ENCODE results near the gene COL18A1. TPM values are rescaled to one million over a fixed set of nuclear protein-coding genes. Genes with fewer than 3 reads are reported as not detected.

The COL18A1 gene
- total and polyA plus RNA-seq, 4 donors = 44.9 to 308 (median 232) TPM

DNA sequence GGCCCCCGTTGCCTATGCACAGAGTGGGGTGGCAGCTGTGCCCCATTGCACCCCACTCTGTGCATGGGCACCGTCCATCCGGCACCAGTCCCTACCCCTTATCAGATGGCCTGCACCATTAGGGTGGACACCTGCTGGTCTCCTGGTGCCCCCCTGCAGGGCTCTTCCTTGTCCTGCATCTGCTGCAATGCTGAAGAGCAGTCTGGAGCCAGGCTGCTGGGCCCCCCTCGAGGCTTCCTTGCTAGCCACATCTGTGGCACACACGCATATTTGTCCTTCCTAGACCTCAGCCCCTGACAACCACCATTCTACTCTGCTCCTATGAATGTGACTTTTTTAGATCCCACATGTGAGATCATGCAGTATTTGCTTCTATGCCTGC, 56.4 kb downstream of the COL18A1 start:
- 71% methylated on average over 5 of the region's 5 CpGs for WGBS
- Histone ChIP-seq H3K9ac (ENCODE audit: low read depth in 1 of 2, low read length in 2 of 2) (no peak overlapping the region), H3K27ac (ENCODE audit: low read depth in 1 of 2, low read length in 2 of 2) (peak overlapping the region; percentile 8 to 38), H3K4me3 (ENCODE audit: low read depth in 1 of 3, low read length in 3 of 3) (peak overlapping the region in 1 of 3 donors; percentile 5), H3K9me3 (ENCODE audit: control insufficient read depth in 4 of 4, low read length in 3 of 4) (no peaks in the 10 kb centered on the region), H3K36me3 (ENCODE audit: control insufficient read depth in 4 of 4, insufficient read depth in 3 of 4, low read depth in 1 of 4, low read length in 3 of 4) (peaks cover 0 to 5% (median 1%) of the 10 kb centered on the region in 4 donors), H3K4me1 (ENCODE audit: control insufficient read depth in 4 of 4, insufficient read depth in 4 of 4, low read length in 3 of 4) (peaks cover 29 to 93% (median 83%) of the 10 kb centered on the region in 4 donors), H3K27me3 (ENCODE audit: control insufficient read depth in 4 of 4, insufficient read depth in 4 of 4, low read length in 3 of 4) (no peaks in the 10 kb centered on the region)
- DNase-seq (ENCODE audit: low spot score) = no peak
- TF ChIP-seq, protein P1, sequence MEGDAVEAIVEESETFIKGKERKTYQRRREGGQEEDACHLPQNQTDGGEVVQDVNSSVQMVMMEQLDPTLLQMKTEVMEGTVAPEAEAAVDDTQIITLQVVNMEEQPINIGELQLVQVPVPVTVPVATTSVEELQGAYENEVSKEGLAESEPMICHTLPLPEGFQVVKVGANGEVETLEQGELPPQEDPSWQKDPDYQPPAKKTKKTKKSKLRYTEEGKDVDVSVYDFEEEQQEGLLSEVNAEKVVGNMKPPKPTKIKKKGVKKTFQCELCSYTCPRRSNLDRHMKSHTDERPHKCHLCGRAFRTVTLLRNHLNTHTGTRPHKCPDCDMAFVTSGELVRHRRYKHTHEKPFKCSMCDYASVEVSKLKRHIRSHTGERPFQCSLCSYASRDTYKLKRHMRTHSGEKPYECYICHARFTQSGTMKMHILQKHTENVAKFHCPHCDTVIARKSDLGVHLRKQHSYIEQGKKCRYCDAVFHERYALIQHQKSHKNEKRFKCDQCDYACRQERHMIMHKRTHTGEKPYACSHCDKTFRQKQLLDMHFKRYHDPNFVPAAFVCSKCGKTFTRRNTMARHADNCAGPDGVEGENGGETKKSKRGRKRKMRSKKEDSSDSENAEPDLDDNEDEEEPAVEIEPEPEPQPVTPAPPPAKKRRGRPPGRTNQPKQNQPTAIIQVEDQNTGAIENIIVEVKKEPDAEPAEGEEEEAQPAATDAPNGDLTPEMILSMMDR (IDR thresholded peaks at IDR 0.05; ENCODE audit: low read depth, low read length, missing input control) = no peak
- TF ChIP-seq FOXA2 (IDR thresholded peaks at IDR 0.05) (no peak), EGR1 (IDR thresholded peaks at IDR 0.05; ENCODE audit: low read depth in 2 of 2) (no peak), JUND (IDR thresholded peaks at IDR 0.05) (no peak), YY1 (IDR thresholded peaks at IDR 0.05) (no peak), FOXA1 (IDR thresholded peaks at IDR 0.05) (no peak), SP1 (IDR thresholded peaks at IDR 0.05) (no peak), RXRA (IDR thresholded peaks at IDR 0.05) (no peak), RAD21 (IDR thresholded peaks at IDR 0.05) (no peak), NR2F2 (IDR thresholded peaks at IDR 0.05) (no peak), GABPA (IDR thresholded peaks at IDR 0.05 in 1 of 2, conservative IDR thresholded peaks at IDR 0.05 in 1 of 2) (no peak), HNF4G (IDR thresholded peaks at IDR 0.05) (no peak)
- TF ChIP-seq, protein P2, sequence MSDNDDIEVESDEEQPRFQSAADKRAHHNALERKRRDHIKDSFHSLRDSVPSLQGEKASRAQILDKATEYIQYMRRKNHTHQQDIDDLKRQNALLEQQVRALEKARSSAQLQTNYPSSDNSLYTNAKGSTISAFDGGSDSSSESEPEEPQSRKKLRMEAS (IDR thresholded peaks at IDR 0.05) = no peak
- TF ChIP-seq, protein P3, sequence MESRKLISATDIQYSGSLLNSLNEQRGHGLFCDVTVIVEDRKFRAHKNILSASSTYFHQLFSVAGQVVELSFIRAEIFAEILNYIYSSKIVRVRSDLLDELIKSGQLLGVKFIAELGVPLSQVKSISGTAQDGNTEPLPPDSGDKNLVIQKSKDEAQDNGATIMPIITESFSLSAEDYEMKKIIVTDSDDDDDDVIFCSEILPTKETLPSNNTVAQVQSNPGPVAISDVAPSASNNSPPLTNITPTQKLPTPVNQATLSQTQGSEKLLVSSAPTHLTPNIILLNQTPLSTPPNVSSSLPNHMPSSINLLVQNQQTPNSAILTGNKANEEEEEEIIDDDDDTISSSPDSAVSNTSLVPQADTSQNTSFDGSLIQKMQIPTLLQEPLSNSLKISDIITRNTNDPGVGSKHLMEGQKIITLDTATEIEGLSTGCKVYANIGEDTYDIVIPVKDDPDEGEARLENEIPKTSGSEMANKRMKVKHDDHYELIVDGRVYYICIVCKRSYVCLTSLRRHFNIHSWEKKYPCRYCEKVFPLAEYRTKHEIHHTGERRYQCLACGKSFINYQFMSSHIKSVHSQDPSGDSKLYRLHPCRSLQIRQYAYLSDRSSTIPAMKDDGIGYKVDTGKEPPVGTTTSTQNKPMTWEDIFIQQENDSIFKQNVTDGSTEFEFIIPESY (IDR thresholded peaks at IDR 0.05) = no peak
- TF ChIP-seq, protein P4, sequence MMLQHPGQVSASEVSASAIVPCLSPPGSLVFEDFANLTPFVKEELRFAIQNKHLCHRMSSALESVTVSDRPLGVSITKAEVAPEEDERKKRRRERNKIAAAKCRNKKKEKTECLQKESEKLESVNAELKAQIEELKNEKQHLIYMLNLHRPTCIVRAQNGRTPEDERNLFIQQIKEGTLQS (IDR thresholded peaks at IDR 0.05) = no peak

DNA sequence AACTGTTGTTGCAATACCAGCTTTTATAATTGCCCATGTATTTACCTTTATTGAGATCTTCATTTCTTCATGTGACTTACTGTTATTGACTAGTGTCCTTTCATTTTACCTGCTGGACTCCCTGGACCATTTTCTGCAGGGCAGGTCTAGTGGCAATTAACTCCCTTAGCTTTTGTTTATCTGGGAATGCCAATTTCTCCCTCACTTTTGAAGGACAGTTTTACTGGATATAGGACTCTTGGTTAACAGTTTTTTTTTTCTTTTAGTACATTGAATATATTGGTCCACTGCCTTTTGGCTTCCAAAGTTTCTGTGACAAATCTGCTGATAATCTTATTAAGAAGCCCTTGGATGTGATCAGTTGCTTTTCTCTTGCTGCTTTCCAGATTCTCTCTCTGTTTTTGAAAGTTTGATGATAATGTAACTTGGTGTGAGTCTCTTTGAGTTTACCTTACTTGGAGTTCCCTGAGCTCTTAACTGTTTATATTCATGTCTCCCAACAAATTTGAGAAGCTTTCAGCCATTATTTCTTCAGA, 56.9 kb downstream of the COL18A1 start:
- Histone ChIP-seq H3K4me1 (ENCODE audit: control insufficient read depth in 4 of 4, insufficient read depth in 4 of 4, low read length in 3 of 4) (peaks cover 29 to 97% (median 88%) of the 10 kb centered on the region in 4 donors), H3K36me3 (ENCODE audit: control insufficient read depth in 4 of 4, insufficient read depth in 3 of 4, low read depth in 1 of 4, low read length in 3 of 4) (peaks cover 0 to 5% (median 1%) of the 10 kb centered on the region in 4 donors), H3K9me3 (ENCODE audit: control insufficient read depth in 4 of 4, low read length in 3 of 4) (no peaks in the 10 kb centered on the region), H3K27ac (ENCODE audit: low read depth in 1 of 2, low read length in 2 of 2) (no peak overlapping the region), H3K4me3 (ENCODE audit: low read depth in 1 of 3, low read length in 3 of 3) (no peak overlapping the region), H3K9ac (ENCODE audit: low read depth in 1 of 2, low read length in 2 of 2) (no peak overlapping the region), H3K27me3 (ENCODE audit: control insufficient read depth in 4 of 4, insufficient read depth in 4 of 4, low read length in 3 of 4) (no peaks in the 10 kb centered on the region)
- no peak for DNase-seq (ENCODE audit: low spot score)
- no peak for TF ChIP-seq HNF4G (IDR thresholded peaks at IDR 0.05)

DNA sequence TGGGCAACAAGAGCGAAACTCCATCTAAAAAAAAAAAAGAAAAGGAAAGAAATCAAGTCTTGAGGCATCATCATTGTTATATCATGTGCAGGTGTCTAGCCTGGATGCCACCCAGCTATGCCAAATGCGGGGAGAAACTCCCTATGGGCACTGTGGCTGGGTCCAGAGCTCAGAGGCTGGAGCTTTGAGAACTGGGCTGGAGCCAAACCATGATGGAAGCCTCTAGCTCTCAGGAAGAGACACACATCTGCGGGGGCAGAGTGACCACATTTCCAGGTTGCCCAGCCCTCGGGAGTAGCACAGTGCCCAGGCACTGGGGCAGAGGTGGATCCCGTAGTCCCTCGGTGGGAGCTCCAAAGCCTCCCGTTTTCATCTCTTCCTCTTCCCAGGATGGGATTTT, 58.9 kb downstream of the COL18A1 start:
- DNase-seq (ENCODE audit: low spot score) = no peak
- TF ChIP-seq, protein P2 (IDR thresholded peaks at IDR 0.05) = no peak
- no peak for TF ChIP-seq GABPA (IDR thresholded peaks at IDR 0.05 in 1 of 2, conservative IDR thresholded peaks at IDR 0.05 in 1 of 2)
- TF ChIP-seq, protein P4 (IDR thresholded peaks at IDR 0.05) = no peak
- TF ChIP-seq RAD21 (IDR thresholded peaks at IDR 0.05) = no peak
- TF ChIP-seq FOXA1 (IDR thresholded peaks at IDR 0.05) = no peak
- no peak for TF ChIP-seq SP1 (IDR thresholded peaks at IDR 0.05)
- TF ChIP-seq HNF4G (IDR thresholded peaks at IDR 0.05) = no peak
- no peak for TF ChIP-seq HNF4A (conservative IDR thresholded peaks at IDR 0.05)
- TF ChIP-seq, protein P1 (IDR thresholded peaks at IDR 0.05; ENCODE audit: low read depth, low read length, missing input control) = no peak
- TF ChIP-seq, protein P3 (IDR thresholded peaks at IDR 0.05) = no peak
- no peak for TF ChIP-seq NR2F2 (IDR thresholded peaks at IDR 0.05)
- no peak for TF ChIP-seq RXRA (IDR thresholded peaks at IDR 0.05)
- no peak for TF ChIP-seq TAF1 (conservative IDR thresholded peaks at IDR 0.05)
- no peak for TF ChIP-seq EGR1 (IDR thresholded peaks at IDR 0.05; ENCODE audit: low read depth in 2 of 2)
- no peak for TF ChIP-seq JUND (IDR thresholded peaks at IDR 0.05)

More for the DNA sequence above, 58.9 kb downstream of the COL18A1 start:
- Histone ChIP-seq H3K9ac (ENCODE audit: low read depth in 1 of 2, low read length in 2 of 2) (no peak overlapping the region), H3K36me3 (ENCODE audit: control insufficient read depth in 4 of 4, insufficient read depth in 3 of 4, low read depth in 1 of 4, low read length in 3 of 4) (peaks cover 0 to 6% (median 2%) of the 10 kb centered on the region in 4 donors), H3K4me1 (ENCODE audit: control insufficient read depth in 4 of 4, insufficient read depth in 4 of 4, low read length in 3 of 4) (peaks cover 40 to 98% (median 95%) of the 10 kb centered on the region in 4 donors), H3K27ac (ENCODE audit: low read depth in 1 of 2, low read length in 2 of 2) (peak overlapping the region in 1 of 2 donors; percentile 44), H3K27me3 (ENCODE audit: control insufficient read depth in 4 of 4, insufficient read depth in 4 of 4, low read length in 3 of 4) (no peaks in the 10 kb centered on the region), H3K9me3 (ENCODE audit: control insufficient read depth in 4 of 4, low read length in 3 of 4) (no peaks in the 10 kb centered on the region), H3K4me3 (ENCODE audit: low read depth in 1 of 3, low read length in 3 of 3) (no peak overlapping the region)
- 91% methylated on average over 7 of the region's 7 CpGs for WGBS

Data from liver (tissue), 9 donors.